Activated T-helper 1 cell treated with anti-CD3 and anti-CD28 coated beads, Interleukin-2, amount 50 U/mL, for 16 hours (primary cell): ENCODE measurements around the gene CAMK2B.

ENCODE experiments used
- DNase-seq, 2 donors: peaks; one replicate each; pipeline ENCODE4 v3.0.0-alpha.2; 2020; ENCODE audit warnings: low read depth in 1 of 2, low spot score in 1 of 2

The CAMK2B gene

GRCh38 chr7:44330331-44330730 is 4.9 kb upstream of the CAMK2B start:
- DNase-seq, result no peak

GRCh38 chr7:44329888-44330287 is 4.5 kb upstream of the CAMK2B start:
- DNase-seq, result no peak

- DNase-seq, result no peak
Measured at GRCh38 chr7:44329081-44329480, 3.7 kb upstream of the CAMK2B start.

- no peak for DNase-seq
Measured at GRCh38 chr7:44327981-44328380, 2.6 kb upstream of the CAMK2B start.

GRCh38 chr7:44326261-44327125 is 1.1 kb upstream of the CAMK2B start:
- no peak for DNase-seq

- DNase-seq, result no peak
Measured at GRCh38 chr7:44325811-44326241, 432 bp upstream of the CAMK2B start.

GRCh38 chr7:44324481-44325200 is 753 bp downstream of the CAMK2B start:
- no peak for DNase-seq

GRCh38 chr7:44324204-44324480 is 1.3 kb downstream of the CAMK2B start:
- DNase-seq, result no peak

GRCh38 chr7:44323381-44324203 is 1.8 kb downstream of the CAMK2B start:
- DNase-seq, result no peak

- no peak for DNase-seq
Measured at GRCh38 chr7:44322631-44323363, 2.6 kb downstream of the CAMK2B start.

- no peak for DNase-seq
Measured at GRCh38 chr7:44321796-44322195, 3.6 kb downstream of the CAMK2B start.

GRCh38 chr7:44320794-44321371 is 4.5 kb downstream of the CAMK2B start:
- DNase-seq, result no peak

GRCh38 chr7:44320141-44320540 is 5.3 kb downstream of the CAMK2B start:
- DNase-seq, result no peak

GRCh38 chr7:44318332-44318731 is 7.1 kb downstream of the CAMK2B start:
- DNase-seq, result no peak

GRCh38 chr7:44315301-44315903 is 10.0 kb downstream of the CAMK2B start:
- no peak for DNase-seq

- DNase-seq, result no peak
Measured at GRCh38 chr7:44313621-44314031, 11.8 kb downstream of the CAMK2B start.

GRCh38 chr7:44313016-44313415 is 12.4 kb downstream of the CAMK2B start:
- no peak for DNase-seq

- no peak for DNase-seq
Measured at GRCh38 chr7:44311561-44312495, 13.6 kb downstream of the CAMK2B start.

- DNase-seq, result no peak
Measured at GRCh38 chr7:44310221-44310848, 15.1 kb downstream of the CAMK2B start.
